ENCODE data around the gene COL4A2. TPM values are rescaled to one million over a fixed set of nuclear protein-coding genes. Genes with fewer than 3 reads are reported as not detected.

The COL4A2 gene
- total RNA-seq, 4 donors from 2014 or later = 51.2 to 85.8 (median 70.5) TPM

GRCh38 chr13:110546378-110546777 is 239.3 kb downstream of the COL4A2 start:
- ATAC-seq (no peak), DNase-seq (no peak)
- Histone ChIP-seq H3K36me3 (no peaks in the 10 kb centered on the region), H3K4me1 (peaks cover 17 to 18% of the 10 kb centered on the region in 2 donors), H3K9me3 (no peaks in the 10 kb centered on the region), H3K27me3 (no peaks in the 10 kb centered on the region), H3K27ac (peak overlapping the region; percentile 43 to 78 (median 64)), H3K4me3 (no peak overlapping the region)
- intact Hi-C loops (cut with DNase I; ENCODE audit: low total_unique reads) (no loop called here), in situ Hi-C loops (cut with MboI; ENCODE audit: low sequenced_read_pairs in 4 of 4) (no loop called here)
- TF ChIP-seq, protein P1, sequence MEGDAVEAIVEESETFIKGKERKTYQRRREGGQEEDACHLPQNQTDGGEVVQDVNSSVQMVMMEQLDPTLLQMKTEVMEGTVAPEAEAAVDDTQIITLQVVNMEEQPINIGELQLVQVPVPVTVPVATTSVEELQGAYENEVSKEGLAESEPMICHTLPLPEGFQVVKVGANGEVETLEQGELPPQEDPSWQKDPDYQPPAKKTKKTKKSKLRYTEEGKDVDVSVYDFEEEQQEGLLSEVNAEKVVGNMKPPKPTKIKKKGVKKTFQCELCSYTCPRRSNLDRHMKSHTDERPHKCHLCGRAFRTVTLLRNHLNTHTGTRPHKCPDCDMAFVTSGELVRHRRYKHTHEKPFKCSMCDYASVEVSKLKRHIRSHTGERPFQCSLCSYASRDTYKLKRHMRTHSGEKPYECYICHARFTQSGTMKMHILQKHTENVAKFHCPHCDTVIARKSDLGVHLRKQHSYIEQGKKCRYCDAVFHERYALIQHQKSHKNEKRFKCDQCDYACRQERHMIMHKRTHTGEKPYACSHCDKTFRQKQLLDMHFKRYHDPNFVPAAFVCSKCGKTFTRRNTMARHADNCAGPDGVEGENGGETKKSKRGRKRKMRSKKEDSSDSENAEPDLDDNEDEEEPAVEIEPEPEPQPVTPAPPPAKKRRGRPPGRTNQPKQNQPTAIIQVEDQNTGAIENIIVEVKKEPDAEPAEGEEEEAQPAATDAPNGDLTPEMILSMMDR (IDR thresholded peaks at IDR 0.05 in 4 of 5, conservative IDR thresholded peaks at IDR 0.05 in 1 of 5) = no peak
- no peak for TF ChIP-seq POLR2A (IDR thresholded peaks at IDR 0.05)

GRCh38 chr13:110546926-110547325 is 239.8 kb downstream of the COL4A2 start:
- in situ Hi-C loops (cut with MboI; ENCODE audit: low sequenced_read_pairs in 4 of 4) (no loop called here), intact Hi-C loops (cut with DNase I; ENCODE audit: low total_unique reads) (no loop called here)
- no peak for TF ChIP-seq POLR2A (IDR thresholded peaks at IDR 0.05)
- TF ChIP-seq, protein P1 (IDR thresholded peaks at IDR 0.05 in 4 of 5, conservative IDR thresholded peaks at IDR 0.05 in 1 of 5) = no peak
- Histone ChIP-seq H3K4me1 (peaks cover 11 to 13% of the 10 kb centered on the region in 2 donors), H3K9me3 (no peaks in the 10 kb centered on the region), H3K4me3 (no peak overlapping the region), H3K27ac (peak overlapping the region; percentile 62 to 78 (median 68)), H3K27me3 (no peaks in the 10 kb centered on the region), H3K36me3 (no peaks in the 10 kb centered on the region)
- ATAC-seq = peak; percentile 97 to 98
- DNase-seq = peak; percentile 69 to 84

DNA sequence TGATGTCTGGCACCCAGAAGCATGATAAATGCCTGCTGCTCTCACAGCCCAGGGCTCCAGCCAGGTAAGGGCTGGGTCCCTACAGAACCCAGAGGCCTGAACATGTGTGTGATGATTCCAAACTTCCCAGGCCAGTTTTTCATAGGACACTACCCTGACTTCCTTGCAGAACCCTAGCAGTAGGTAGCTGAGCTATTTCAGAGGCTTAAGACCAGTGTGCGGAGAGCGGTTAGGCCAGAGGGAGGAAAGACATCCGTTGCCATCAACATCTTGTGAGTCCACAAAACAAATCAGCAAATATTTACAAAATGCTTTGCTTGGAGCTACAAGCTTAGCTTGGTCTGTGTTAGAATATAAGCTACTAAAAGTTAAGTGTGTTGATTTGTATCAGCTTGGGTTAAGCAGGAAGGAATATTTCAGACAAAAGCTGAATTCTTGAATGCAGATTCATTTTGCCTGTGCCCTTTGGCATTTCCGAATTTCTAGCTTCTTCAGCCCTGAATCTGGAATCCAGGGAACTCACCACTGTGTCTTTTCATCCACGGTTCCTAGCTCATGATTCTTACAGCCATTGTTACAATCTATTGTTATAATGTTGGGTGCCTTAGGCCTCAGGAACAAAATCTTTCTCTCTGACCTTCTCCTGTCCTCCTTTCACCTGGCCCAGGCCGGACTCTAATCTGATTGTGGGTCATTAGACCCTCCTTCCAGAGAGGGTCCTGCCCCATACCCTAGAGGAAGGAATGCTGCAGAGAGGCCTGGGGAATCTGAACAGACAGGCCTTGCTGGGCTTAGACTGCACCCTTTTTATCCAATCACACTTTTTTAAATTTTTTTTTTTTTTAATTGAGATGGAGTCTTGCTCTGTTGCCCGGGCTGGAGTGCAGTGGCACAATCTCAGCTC is 242.1 kb downstream of the COL4A2 start:
- no peaks in the 10 kb centered on the region for H3K27me3 ChIP-seq
- intact Hi-C loops (cut with DNase I; ENCODE audit: low total_unique reads) (no loop called here), in situ Hi-C loops (cut with MboI; ENCODE audit: low sequenced_read_pairs in 4 of 4) (no loop called here)
- no peak for ATAC-seq
- no peak overlapping the region for H3K4me3 ChIP-seq
- peaks cover 11 to 13% of the 10 kb centered on the region in 2 donors for H3K4me1 ChIP-seq
- H3K27ac ChIP-seq = no peak overlapping the region
- DNase-seq = no peak
- TF ChIP-seq, protein P1 (IDR thresholded peaks at IDR 0.05 in 4 of 5, conservative IDR thresholded peaks at IDR 0.05 in 1 of 5) = no peak
- no peak for TF ChIP-seq POLR2A (IDR thresholded peaks at IDR 0.05)
- no peaks in the 10 kb centered on the region for H3K9me3 ChIP-seq
- H3K36me3 ChIP-seq = no peaks in the 10 kb centered on the region

GRCh38 chr13:110549795-110550160 is 242.7 kb downstream of the COL4A2 start:
- peaks cover 11 to 13% of the 10 kb centered on the region in 2 donors for H3K4me1 ChIP-seq
- intact Hi-C loops (cut with DNase I; ENCODE audit: low total_unique reads) = no loop called here
- H3K9me3 ChIP-seq = no peaks in the 10 kb centered on the region
- no peak for DNase-seq
- no peak overlapping the region for H3K4me3 ChIP-seq
- in situ Hi-C loops (cut with MboI; ENCODE audit: low sequenced_read_pairs in 4 of 4) = loop anchor here in 1 of 4 donors (25.0 kb wide), 1 partner anchor 87 kb away; no protein-coding TSS in a partner anchor
- no peak for ATAC-seq
- H3K27me3 ChIP-seq = no peaks in the 10 kb centered on the region
- H3K36me3 ChIP-seq = no peaks in the 10 kb centered on the region
- H3K27ac ChIP-seq = no peak overlapping the region
- TF ChIP-seq, protein P1 (IDR thresholded peaks at IDR 0.05 in 4 of 5, conservative IDR thresholded peaks at IDR 0.05 in 1 of 5) = no peak
- TF ChIP-seq POLR2A (IDR thresholded peaks at IDR 0.05) = no peak
